Transverse colon (tissue), 4 donors: ENCODE results near the gene SBF2.

Experiments used
- POLR2A ChIP-seq: fragments of 450-650 bp; IDR thresholded peaks from one replicate; pipeline ENCODE4 v1.6.1; 2016; ENCODE audit warnings: antibody characterized with exemption, mild to moderate bottlenecking, moderate library complexity
- POLR2AphosphoS5 ChIP-seq, 3 donors: sonication (generic); formaldehyde crosslinking; IDR thresholded peaks; one replicate each; pipeline ENCODE4 v1.6.1; 2016; ENCODE audit warnings: antibody characterized with exemption in 3 of 3
- TF ChIP-seq, protein P1 (sequence below), 5 experiments: fragments of 200-600 bp in 3 of 5; fragments of 450-650 bp in 2 of 5; sonication (generic) in 3 of 5; IDR thresholded peaks; 1 replicate in 2 of 5; 2 replicates in 3 of 5; pipeline ENCODE4 v1.5.1; 2016 to 2017; ENCODE audit warnings: antibody characterized with exemption in 5 of 5, inconsistent platforms in 3 of 5, mild to moderate bottlenecking in 2 of 5, moderate library complexity in 1 of 5

GRCh38 chr11:9773524-9773923 lies 520.5 kb downstream of the SBF2 start:
- TF ChIP-seq POLR2A (no peak), POLR2AphosphoS5 (IDR thresholded peaks at IDR 0.05) (no peak)
- TF ChIP-seq, protein P1, sequence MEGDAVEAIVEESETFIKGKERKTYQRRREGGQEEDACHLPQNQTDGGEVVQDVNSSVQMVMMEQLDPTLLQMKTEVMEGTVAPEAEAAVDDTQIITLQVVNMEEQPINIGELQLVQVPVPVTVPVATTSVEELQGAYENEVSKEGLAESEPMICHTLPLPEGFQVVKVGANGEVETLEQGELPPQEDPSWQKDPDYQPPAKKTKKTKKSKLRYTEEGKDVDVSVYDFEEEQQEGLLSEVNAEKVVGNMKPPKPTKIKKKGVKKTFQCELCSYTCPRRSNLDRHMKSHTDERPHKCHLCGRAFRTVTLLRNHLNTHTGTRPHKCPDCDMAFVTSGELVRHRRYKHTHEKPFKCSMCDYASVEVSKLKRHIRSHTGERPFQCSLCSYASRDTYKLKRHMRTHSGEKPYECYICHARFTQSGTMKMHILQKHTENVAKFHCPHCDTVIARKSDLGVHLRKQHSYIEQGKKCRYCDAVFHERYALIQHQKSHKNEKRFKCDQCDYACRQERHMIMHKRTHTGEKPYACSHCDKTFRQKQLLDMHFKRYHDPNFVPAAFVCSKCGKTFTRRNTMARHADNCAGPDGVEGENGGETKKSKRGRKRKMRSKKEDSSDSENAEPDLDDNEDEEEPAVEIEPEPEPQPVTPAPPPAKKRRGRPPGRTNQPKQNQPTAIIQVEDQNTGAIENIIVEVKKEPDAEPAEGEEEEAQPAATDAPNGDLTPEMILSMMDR (IDR thresholded peaks at IDR 0.05), result no peak
